ENCODE measurements around the gene UBXN6. TPM values are rescaled to one million over a fixed set of nuclear protein-coding genes. Genes with fewer than 3 reads are reported as not detected.

The UBXN6 gene
- total and polyA plus RNA-seq, 11 donors: 75.1 to 137 (median 113) TPM

GRCh38 chr19:4429771-4430171 lies 27.8 kb downstream of the UBXN6 start:
- TF ChIP-seq CTCF (IDR thresholded peaks at IDR 0.05): no peak
- no peak for TF ChIP-seq POLR2A (IDR thresholded peaks at IDR 0.05)
- intact Hi-C loops (cut with DNase I): no loop called here
- peak in 1 of 5 donors; percentile 11 for DNase-seq
- 83 to 93% (median 87%) methylated on average over 12 of the region's 12 CpGs for WGBS, 4 donors
- no peaks in the 10 kb centered on the region for H3K27me3 ChIP-seq
- no peak for ATAC-seq
- H3K4me1 ChIP-seq: peaks cover 0 to 22% (median 0%) of the 10 kb centered on the region in 12 donors
- H3K36me3 ChIP-seq: peaks cover 0 to 50% (median 14%) of the 10 kb centered on the region in 9 donors
- H3K27ac ChIP-seq: no peak overlapping the region
- no peaks in the 10 kb centered on the region for H3K9me3 ChIP-seq
- H3K4me3 ChIP-seq: no peak overlapping the region

DNA sequence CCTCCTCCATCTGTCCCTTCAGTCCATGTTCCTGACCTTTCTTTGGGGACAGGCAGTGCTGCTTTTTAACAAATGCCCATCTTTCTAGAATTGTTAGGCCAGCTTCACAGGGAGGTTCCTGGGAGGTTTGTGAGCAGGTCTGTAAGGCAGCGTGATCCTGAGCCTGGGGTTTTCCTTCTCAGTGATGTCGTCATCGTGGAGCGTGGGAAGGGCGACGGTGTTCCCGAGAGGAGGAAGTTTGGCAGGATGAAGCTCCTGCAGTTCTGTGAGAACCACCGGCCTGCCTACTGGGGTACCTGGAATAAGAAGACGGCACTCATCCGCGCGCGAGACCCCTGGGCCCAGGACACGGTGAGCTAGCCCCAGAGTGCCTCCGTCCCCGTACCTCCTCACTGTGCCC lies 28.3 kb downstream of the UBXN6 start:
- intact Hi-C loops (cut with DNase I): no loop called here
- DNase-seq (peak in 1 of 5 donors; percentile 8), ATAC-seq (no peak)
- Histone ChIP-seq H3K27me3 (no peaks in the 10 kb centered on the region), H3K27ac (no peak overlapping the region), H3K9me3 (no peaks in the 10 kb centered on the region), H3K4me3 (no peak overlapping the region), H3K36me3 (peaks cover 0 to 46% (median 14%) of the 10 kb centered on the region in 9 donors), H3K4me1 (peaks cover 0 to 22% (median 0%) of the 10 kb centered on the region in 12 donors)
- TF ChIP-seq CTCF (IDR thresholded peaks at IDR 0.05): no peak
- TF ChIP-seq POLR2A (IDR thresholded peaks at IDR 0.05): no peak
- 86 to 91% (median 89%) methylated on average over 11 to 16 of the region's 16 CpGs for WGBS, 4 donors

DNA sequence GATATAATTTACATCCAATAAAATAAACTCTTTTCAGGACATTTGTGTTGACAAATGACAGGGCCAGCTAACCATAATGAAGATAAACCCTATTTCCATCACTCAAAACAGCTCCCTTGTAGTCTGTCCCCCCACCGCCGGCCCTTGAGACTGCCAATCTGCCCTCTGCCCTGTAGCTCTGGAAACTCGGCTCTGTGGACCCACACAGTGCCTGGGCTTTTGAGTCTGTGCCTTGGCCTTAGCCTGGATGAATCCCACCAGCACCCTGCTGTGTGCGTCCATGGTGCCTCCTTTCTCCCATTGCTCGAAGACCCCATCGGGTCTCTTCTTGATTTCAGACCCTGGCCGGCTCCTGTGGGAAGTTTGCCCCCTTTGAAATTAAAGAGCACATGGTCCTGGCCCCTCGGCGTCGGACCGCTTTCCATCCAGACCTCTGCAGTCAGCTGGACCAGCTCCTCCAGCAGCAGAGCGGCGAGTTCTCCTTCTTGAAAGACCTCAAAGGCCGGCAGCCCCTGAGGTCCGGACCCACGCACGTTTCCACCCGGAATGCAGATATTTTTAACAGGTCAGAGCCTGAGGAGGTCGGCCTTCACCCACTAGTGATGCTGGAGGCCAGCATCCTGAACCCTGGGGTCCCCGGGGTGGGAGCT lies 29.1 kb downstream of the UBXN6 start:
- peak in 1 of 5 donors; percentile 55 for DNase-seq
- no peak overlapping the region for H3K27ac ChIP-seq
- TF ChIP-seq CTCF (IDR thresholded peaks at IDR 0.05) (no peak), POLR2A (IDR thresholded peaks at IDR 0.05) (no peak)
- ATAC-seq: no peak
- H3K9me3 ChIP-seq: no peaks in the 10 kb centered on the region
- peaks cover 0 to 22% (median 0%) of the 10 kb centered on the region in 12 donors for H3K4me1 ChIP-seq
- peaks cover 0 to 46% (median 19%) of the 10 kb centered on the region in 9 donors for H3K36me3 ChIP-seq
- no peak overlapping the region for H3K4me3 ChIP-seq
- H3K27me3 ChIP-seq: no peaks in the 10 kb centered on the region
- intact Hi-C loops (cut with DNase I): no loop called here
- 93 to 96% (median 94%) methylated on average over 14 to 20 of the region's 20 CpGs for WGBS, 4 donors

GRCh38 chr19:4425537-4425936 lies 32.1 kb downstream of the UBXN6 start:
- no peak overlapping the region for H3K4me3 ChIP-seq
- H3K4me1 ChIP-seq: peaks cover 0 to 3% (median 0%) of the 10 kb centered on the region in 12 donors
- H3K9me3 ChIP-seq: no peaks in the 10 kb centered on the region
- WGBS, 4 donors: 90 to 94% (median 92%) methylated on average over 6 of the region's 6 CpGs
- TF ChIP-seq POLR2A (IDR thresholded peaks at IDR 0.05) (no peak), CTCF (IDR thresholded peaks at IDR 0.05) (no peak)
- intact Hi-C loops (cut with DNase I): no loop called here
- DNase-seq: no peak
- no peaks in the 10 kb centered on the region for H3K27me3 ChIP-seq
- H3K36me3 ChIP-seq: peaks cover 0 to 28% (median 21%) of the 10 kb centered on the region in 9 donors
- no peak for ATAC-seq
- no peak overlapping the region for H3K27ac ChIP-seq

Data from heart left ventricle (tissue), 16 donors.